H9 (cell line): ENCODE data around the gene KRT12. TPM values are rescaled to one million over a fixed set of nuclear protein-coding genes. Genes with fewer than 3 reads are reported as not detected.

Experiments
- DNase-seq: peaks from one replicate; pipeline ENCODE4 v3.0.0-alpha.2; 2017
- H2AFZ ChIP-seq: one replicate; pipeline ENCODE4 v1.6.1; 2013; ENCODE audit warnings: mild to moderate bottlenecking, low read length, control low read depth, moderate library complexity
- H2AK5ac ChIP-seq: 2 replicates; pipeline ENCODE4 v1.6.1; 2013; ENCODE audit warnings: low read length, control low read depth, mixed read lengths; ENCODE audit not compliant: insufficient read length
- H2BK120ac ChIP-seq: one replicate; pipeline ENCODE4 v1.6.1; 2013; ENCODE audit warnings: low read depth, mild to moderate bottlenecking, low read length, control low read depth, inconsistent platforms; ENCODE audit not compliant: poor library complexity, severe bottlenecking
- H2BK12ac ChIP-seq: 2 replicates; pipeline ENCODE4 v1.6.1; 2013; ENCODE audit warnings: low read length, control low read depth, mixed read lengths, low read depth; ENCODE audit not compliant: insufficient read length
- H2BK15ac ChIP-seq: 2 replicates; pipeline ENCODE4 v1.6.1; 2013; ENCODE audit warnings: low read depth, low read length, control low read depth
- H2BK20ac ChIP-seq: one replicate; pipeline ENCODE4 v1.6.1; 2013; ENCODE audit warnings: low read depth, mild to moderate bottlenecking, low read length, control low read depth, inconsistent platforms; ENCODE audit not compliant: poor library complexity, severe bottlenecking
- H2BK5ac ChIP-seq: 2 replicates; pipeline ENCODE4 v1.6.1; 2013; ENCODE audit warnings: low read length, control low read depth, mixed read lengths; ENCODE audit not compliant: insufficient read length
- H3K14ac ChIP-seq: 2 replicates; pipeline ENCODE4 v1.6.1; 2013; ENCODE audit warnings: low read length, control low read depth; ENCODE audit not compliant: insufficient read depth
- H3K18ac ChIP-seq: 2 replicates; pipeline ENCODE4 v1.6.1; 2013; ENCODE audit warnings: low read depth, mild to moderate bottlenecking, mixed read lengths, low read length, control low read depth; ENCODE audit not compliant: insufficient read length
- H3K23ac ChIP-seq: 2 replicates; pipeline ENCODE4 v1.6.1; 2013; ENCODE audit warnings: low read length, control low read depth, mixed read lengths, low read depth; ENCODE audit not compliant: insufficient read length
- H3K23me2 ChIP-seq: 2 replicates; pipeline ENCODE4 v1.6.1; 2013; ENCODE audit warnings: low read depth, mild to moderate bottlenecking, mixed read lengths, low read length, control low read depth; ENCODE audit not compliant: insufficient read length, poor library complexity, severe bottlenecking
- H3K27ac ChIP-seq: 2 replicates; pipeline ENCODE4 v1.5.1; 2013; ENCODE audit warnings: low read length, control low read depth, mixed read lengths, low read depth; ENCODE audit not compliant: insufficient read length
- H3K27me3 ChIP-seq: 2 replicates; pipeline ENCODE4 v1.6.1; 2013; ENCODE audit warnings: low read length, control low read depth, inconsistent platforms; ENCODE audit not compliant: insufficient read depth
- H3K4ac ChIP-seq: 2 replicates; pipeline ENCODE4 v1.6.1; 2013; ENCODE audit warnings: low read depth, mild to moderate bottlenecking, control low read depth, inconsistent platforms, low read length, moderate library complexity
- H3K4me1 ChIP-seq: 2 replicates; pipeline ENCODE4 v1.6.1; 2013; ENCODE audit warnings: low read length, control low read depth, inconsistent platforms; ENCODE audit not compliant: insufficient read depth
- H3K4me2 ChIP-seq: 2 replicates; pipeline ENCODE4 v1.6.1; 2013; ENCODE audit warnings: low read length, control low read depth, mixed read lengths; ENCODE audit not compliant: insufficient read length, insufficient read depth
- H3K56ac ChIP-seq: 2 replicates; pipeline ENCODE4 v1.6.1; 2013; ENCODE audit warnings: low read depth, mild to moderate bottlenecking, mixed read lengths, low read length, control low read depth; ENCODE audit not compliant: insufficient read length
- H3K79me1 ChIP-seq: 2 replicates; pipeline ENCODE4 v1.6.1; 2013; ENCODE audit warnings: low read depth, mild to moderate bottlenecking, moderate library complexity, low read length, control low read depth, inconsistent platforms; ENCODE audit not compliant: insufficient read depth, poor library complexity, severe bottlenecking
- H3K79me2 ChIP-seq: 2 replicates; pipeline ENCODE4 v1.6.1; 2013; ENCODE audit warnings: low read length, control low read depth, inconsistent platforms; ENCODE audit not compliant: insufficient read depth
- H3K9ac ChIP-seq: 2 replicates; pipeline ENCODE4 v1.6.1; 2013; ENCODE audit warnings: low read length, control low read depth, mixed read lengths; ENCODE audit not compliant: insufficient read length; ENCODE audit errors: extremely low read depth
- H3K9me3 ChIP-seq: one replicate; pipeline ENCODE4 v1.6.1; 2013; ENCODE audit warnings: low read depth, low read length, inconsistent platforms; ENCODE audit not compliant: control insufficient read depth
- H3T11ph ChIP-seq: one replicate; pipeline ENCODE4 v1.6.1; 2013; ENCODE audit warnings: mild to moderate bottlenecking, low read length, control low read depth, inconsistent platforms
- H4K20me1 ChIP-seq: one replicate; pipeline ENCODE4 v1.6.1; 2013; ENCODE audit not compliant: control insufficient read depth, insufficient read length, insufficient read depth
- H4K5ac ChIP-seq: 2 replicates; pipeline ENCODE4 v1.6.1; 2013; ENCODE audit warnings: low read depth, mild to moderate bottlenecking, mixed read lengths, low read length, control low read depth; ENCODE audit not compliant: insufficient read length
- H4K8ac ChIP-seq: replicated peaks from 2 replicates; pipeline ENCODE4 v1.6.1; 2013; ENCODE audit warnings: low read length, control low read depth, mixed read lengths, low read depth; ENCODE audit not compliant: insufficient read length
- H4K91ac ChIP-seq: 2 replicates; pipeline ENCODE4 v1.6.1; 2013; ENCODE audit warnings: low read depth, mild to moderate bottlenecking, moderate library complexity, mixed read lengths, low read length, control low read depth; ENCODE audit not compliant: insufficient read length
- H3K27ac Mint-ChIP-seq, 3 experiments: 2 replicates in 2 of 3; 3 replicates in 1 of 3; pipeline ENCODE4 v1.8.0; 2020 to 2021; ENCODE audit warnings: mixed read lengths in 3 of 3, mild to moderate bottlenecking in 1 of 3, moderate library complexity in 1 of 3
- H3K27me3 Mint-ChIP-seq: 2 replicates; pipeline ENCODE4 v1.8.0; 2021; ENCODE audit warnings: low read depth, mild to moderate bottlenecking, moderate library complexity, mixed read lengths
- H3K36me3 Mint-ChIP-seq, 3 experiments: 2 replicates in 2 of 3; 3 replicates in 1 of 3; pipeline ENCODE4 v1.8.0; 2020 to 2021; ENCODE audit warnings: low read depth in 3 of 3, mixed read lengths in 3 of 3; ENCODE audit not compliant: insufficient read depth in 1 of 3
- H3K4me1 Mint-ChIP-seq, 2 experiments: 2 replicates each; pipeline ENCODE4 v1.8.0; 2020; ENCODE audit warnings: mixed read lengths in 2 of 2
- H3K4me3 Mint-ChIP-seq, 2 experiments: 2 replicates in 1 of 2; 3 replicates in 1 of 2; pipeline ENCODE4 v1.8.0; 2020 to 2021; ENCODE audit warnings: mild to moderate bottlenecking in 2 of 2, mixed read lengths in 2 of 2, moderate library complexity in 1 of 2
- H3K9me3 Mint-ChIP-seq, 2 experiments: 2 replicates in 1 of 2; 3 replicates in 1 of 2; pipeline ENCODE4 v1.8.0; 2020; ENCODE audit warnings: mild to moderate bottlenecking in 2 of 2, mixed read lengths in 2 of 2, moderate library complexity in 1 of 2
- CTCF ChIP-seq: fragments of 200-600 bp; sonication (generic); conservative IDR thresholded peaks from 3 replicates; pipeline ENCODE4 v1.8.0; 2021; ENCODE audit warnings: antibody characterized with exemption, mild to moderate bottlenecking
- WGBS: extraction: QIAGEN DNeasy Blood & Tissue Kit; methylation state at CpG from one replicate; pipeline ENCODE4 v1.1.7; 2013; ENCODE audit warnings: missing lambda C conversion rate, low lambda C conversion rate, mixed read lengths; ENCODE audit not compliant: insufficient read length; ENCODE audit errors: extremely low coverage; 5-methylcytosine and 5-hydroxymethylcytosine counted together
- total RNA-seq: library from RNA; stranded (reverse); gene quantifications from 2 replicates; pipeline ENCODE4 v1.2.1, GENCODE V29; 2021

Gene KRT12
- total RNA-seq, 1 experiment from 2014 or later: not detected

DNA sequence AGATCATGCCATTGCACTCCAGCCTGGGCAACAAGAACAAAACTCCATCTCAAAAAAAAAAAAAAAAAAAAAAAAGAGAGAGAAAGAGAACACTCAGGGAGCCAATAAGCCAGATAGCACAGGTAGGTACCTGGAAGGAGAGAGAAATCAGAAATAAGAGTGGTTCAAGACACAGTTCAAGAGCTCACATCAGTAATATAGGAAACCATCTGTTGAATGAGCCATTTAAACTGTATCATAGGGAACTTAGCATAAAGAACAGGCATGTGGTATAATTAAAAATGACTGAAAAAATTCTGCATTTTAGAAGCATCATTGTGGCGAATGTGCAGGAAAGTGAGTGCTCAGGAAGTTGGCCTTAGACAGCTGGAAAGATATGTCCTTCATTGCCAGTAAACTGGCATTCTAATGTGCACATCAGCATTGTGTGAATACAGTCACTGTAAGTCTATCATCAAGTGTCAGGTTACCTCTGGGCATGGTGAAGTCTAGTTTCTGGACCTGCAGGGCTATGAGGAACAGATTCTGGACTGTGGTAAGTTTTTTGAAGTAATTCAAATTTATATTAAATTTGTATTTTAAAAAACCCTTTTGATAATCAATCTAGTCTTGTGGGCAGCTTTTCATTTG is 20.4 kb downstream of the KRT12 start:
- Histone ChIP-seq H3K9me3 (no peaks in the 10 kb centered on the region), H3K4me2 (no peak overlapping the region), H4K91ac (no peak overlapping the region), H4K5ac (no peak overlapping the region), H3K27me3 (no peaks in the 10 kb centered on the region), H3K79me1 (no peaks in the 10 kb centered on the region), H4K20me1 (no peaks in the 10 kb centered on the region), H3T11ph (no peak overlapping the region), H3K14ac (no peak overlapping the region), H3K18ac (no peak overlapping the region), H2BK15ac (no peak overlapping the region), H3K23ac (no peak overlapping the region), H3K56ac (no peak overlapping the region), H3K4ac (no peak overlapping the region), H2BK20ac (no peak overlapping the region), H2BK120ac (no peak overlapping the region), H3K9ac (no peak overlapping the region), H3K23me2 (no peaks in the 10 kb centered on the region), H3K4me1 (no peaks in the 10 kb centered on the region), H2AFZ (no peak overlapping the region), H2BK12ac (no peak overlapping the region), H2BK5ac (no peak overlapping the region), H2AK5ac (no peak overlapping the region), H3K27ac (no peak overlapping the region), H3K79me2 (no peaks in the 10 kb centered on the region), H4K8ac (no peak overlapping the region)
- no peak for TF ChIP-seq CTCF
- Mint-ChIP-seq H3K27me3 (peaks cover 65% of the 10 kb centered on the region), H3K4me1 (peaks cover under 1% of the 10 kb centered on the region in 2 experiments; a peak in 3 of 4 replicates), H3K36me3 (no peaks in the 10 kb centered on the region), H3K4me3 (no peak overlapping the region), H3K9me3 (no peaks in the 10 kb centered on the region), H3K27ac (no peak overlapping the region)
- no peak for DNase-seq
- no CpG with 5 or more reads among the region's 1 CpG for WGBS
